Stimulated activated CD4-positive, alpha-beta T cell treated with anti-CD3 and anti-CD28 coated beads, TNF-alpha, amount 100 ng/mL, for 1 hour (primary cell): ENCODE results near the gene BACE2.
"Not testable (repeated sequence)": the region's sequence is repeated elsewhere in the genome, so short reads cannot be mapped to it uniquely, and the experiment has no call there.

Experiments used
- DNase-seq, 3 donors: peaks; one replicate each; pipeline ENCODE4 v3.0.0-alpha.2; 2020; ENCODE audit warnings: low read depth in 3 of 3, low spot score in 1 of 3

BACE2 gene

DNA sequence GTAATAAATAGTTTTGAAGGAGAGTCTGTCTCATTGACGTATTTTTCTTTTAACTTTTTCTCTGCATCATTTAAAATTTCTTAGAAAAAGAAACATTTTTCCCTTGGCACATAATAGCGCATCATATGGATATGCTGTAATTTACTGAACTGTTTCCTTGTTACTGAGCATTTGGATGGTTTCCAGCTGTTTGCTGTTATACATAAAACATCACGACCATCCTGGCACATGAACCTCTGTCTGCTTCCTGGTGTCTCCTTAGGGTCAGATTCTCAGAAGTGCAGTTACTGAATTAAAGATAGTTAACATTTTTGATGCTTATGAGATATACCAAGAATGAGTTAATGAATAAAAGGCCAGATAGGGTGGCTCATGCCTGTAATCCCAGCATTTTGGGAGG lies 67.2 kb downstream of the BACE2 start:
- DNase-seq: no peak

DNA sequence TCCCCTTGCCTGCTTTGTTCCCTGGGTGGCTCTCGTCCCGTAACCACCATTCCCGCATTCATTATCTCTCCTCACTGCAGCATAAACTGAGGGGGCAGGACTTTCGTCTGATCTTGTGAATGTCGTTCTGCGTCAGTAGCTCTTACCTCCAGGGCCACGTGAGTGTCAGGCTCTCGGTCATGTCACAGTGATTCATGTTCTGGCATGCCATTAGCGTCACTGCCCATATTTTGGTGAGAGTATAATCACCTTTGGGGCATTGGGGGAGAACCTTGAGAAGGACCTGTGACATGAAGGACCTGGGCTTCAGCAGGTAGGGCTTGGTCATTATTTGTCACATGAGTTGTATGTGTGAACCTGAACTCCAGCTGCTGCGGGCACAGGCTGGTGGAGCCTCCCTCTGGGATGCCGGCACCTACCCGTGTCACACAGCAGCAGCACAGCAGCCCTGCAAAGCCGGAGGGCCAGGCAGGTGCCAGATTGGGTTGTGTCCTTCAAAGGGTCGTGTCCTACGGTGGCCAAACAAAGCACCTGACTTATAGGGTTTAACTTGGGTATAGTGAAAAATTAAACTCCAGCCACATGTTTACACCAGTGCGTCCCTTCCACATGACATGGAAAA lies 68.5 kb downstream of the BACE2 start:
- DNase-seq: no peak

DNA sequence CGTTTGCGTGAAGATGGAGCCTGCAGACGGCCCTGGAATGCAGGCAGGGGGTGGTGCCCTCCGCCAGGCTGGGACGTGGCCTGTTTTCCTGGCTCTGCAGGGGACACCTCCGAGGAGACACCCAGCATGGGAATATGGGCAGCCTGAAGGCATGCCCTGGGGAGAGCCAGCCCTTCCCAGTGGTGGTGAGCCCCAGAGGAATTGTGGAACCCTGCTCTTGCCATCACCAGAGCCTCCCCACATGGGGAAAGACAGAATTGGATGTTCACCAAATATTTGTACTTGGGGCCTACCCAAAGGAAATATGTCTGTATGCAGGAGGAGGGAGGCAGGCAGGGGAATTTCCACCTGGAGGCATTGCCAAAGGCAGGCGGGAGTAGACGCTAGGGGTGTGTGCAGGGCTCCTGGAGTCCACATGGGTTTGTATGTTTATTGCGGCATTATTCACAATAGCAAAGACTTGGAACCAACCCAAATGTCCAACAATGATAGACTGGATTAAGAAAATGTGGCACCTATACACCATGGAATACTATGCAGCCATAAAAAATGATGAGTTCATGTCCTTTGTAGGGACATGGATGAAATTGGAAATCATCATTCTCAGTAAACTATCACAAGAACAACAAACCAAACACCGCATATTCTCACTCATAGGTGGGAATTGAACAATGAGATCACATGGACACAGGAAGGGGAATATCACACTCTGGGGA lies 70.3 kb downstream of the BACE2 start:
- DNase-seq: not testable (repeated sequence)

DNA sequence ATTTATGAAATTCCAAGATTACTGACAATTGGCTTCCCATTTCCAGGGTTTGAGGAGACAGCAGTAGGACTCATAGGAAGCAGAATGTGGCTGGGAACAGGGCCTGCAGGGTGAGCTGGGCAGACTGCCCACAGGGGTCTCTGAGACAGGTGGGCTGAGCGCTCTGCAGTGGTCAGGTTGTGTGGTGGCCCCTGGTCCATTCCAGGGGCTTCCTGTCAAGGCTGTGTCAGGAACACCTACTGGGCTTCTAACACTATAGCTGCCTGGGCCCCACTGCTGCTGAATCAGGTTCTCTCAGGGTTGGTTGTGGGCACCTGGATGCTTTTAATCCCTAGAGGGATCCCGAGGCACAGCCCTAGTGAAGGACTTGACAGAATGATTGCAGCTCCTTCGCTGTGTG lies 72.1 kb downstream of the BACE2 start:
- no peak for DNase-seq

DNA sequence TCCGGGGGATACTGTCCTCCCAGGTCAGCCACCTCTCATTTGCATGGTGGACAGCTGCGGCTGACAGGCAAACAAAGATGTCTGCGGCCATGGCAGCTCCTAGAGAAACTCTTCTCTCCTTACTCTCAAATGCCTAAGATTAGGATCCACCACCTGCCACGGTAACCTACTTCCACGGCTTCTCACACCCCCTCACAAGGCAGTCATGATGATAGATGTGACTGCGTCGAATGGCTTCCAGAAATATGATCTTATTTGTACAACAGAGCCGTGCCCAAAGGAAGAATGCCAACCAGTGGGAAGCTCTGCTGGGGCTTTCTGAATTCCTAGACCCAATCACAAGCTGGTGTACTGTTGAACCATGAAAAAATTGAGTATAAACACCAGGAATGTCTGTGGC lies 73.4 kb downstream of the BACE2 start:
- no peak for DNase-seq

DNA sequence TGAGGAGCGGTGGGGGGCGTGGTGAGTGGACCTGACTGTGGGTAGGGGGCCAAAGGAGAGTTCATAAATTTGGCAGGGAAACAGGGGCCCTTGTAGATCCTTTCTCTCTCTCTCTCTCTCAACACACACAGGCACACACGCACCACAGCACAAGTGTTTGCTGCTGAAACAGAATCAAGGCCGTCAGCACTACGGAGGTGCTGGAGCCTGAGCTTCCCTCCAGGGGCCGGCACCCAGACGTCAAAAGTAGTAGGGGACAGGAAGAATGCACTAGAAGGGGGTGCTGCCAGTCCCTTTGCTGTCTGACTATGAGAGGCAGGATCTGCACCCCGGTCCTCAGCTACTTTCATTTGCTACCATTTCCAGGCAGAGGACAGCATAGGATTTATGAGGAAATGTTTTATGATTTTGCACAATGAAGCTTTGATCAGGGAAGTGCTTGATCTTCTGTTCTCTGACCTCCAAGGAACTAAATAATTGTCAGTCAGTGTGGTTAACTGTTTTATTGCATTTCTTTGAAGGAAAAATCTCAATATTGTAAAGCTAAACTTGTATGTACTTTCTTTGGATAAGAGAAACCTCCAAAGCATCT lies 74.4 kb downstream of the BACE2 start:
- DNase-seq: no peak

DNA sequence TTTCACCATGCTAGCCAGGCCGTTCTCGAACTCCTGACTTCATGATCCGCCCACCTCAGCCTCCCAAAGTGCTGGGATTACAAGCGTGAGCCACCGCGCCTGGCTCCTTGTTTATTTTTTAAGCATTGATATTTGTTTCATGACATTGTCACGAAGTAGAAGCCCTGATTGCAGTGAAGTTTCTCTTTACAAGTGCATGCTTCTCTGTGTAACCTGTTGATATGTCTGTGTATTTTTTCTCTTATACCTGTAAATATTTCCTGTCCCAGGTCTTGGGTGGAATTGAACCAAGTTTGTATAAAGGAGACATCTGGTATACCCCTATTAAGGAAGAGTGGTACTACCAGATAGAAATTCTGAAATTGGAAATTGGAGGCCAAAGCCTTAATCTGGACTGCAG lies 75.1 kb downstream of the BACE2 start:
- no peak for DNase-seq

DNA sequence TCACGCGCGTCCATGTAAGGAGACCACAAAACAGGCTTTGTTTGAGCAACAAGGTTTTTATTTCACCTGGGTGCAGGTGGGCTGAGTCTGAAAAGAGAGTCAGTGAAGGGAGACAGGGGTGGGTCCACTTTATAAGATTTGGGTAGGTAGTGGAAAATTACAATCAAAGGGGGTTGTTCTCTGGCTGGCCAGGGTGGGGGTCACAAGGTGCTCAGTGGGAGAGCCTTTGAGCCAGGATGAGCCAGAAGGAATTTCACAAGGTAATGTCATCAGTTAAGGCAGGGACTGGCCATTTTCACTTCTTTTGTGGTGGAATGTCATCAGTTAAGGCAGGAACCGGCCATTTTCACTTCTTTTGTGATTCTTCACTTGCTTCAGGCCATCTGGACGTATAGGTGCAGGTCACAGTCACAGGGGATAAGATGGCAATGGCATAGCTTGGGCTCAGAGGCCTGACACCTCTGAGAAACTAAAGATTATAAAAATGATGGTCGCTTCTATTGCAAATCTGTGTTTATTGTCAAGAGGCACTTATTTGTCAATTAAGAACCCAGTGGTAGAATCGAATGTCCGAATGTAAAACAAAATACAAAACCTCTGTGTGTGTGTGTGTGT lies 76.4 kb downstream of the BACE2 start:
- not testable (repeated sequence) for DNase-seq

DNA sequence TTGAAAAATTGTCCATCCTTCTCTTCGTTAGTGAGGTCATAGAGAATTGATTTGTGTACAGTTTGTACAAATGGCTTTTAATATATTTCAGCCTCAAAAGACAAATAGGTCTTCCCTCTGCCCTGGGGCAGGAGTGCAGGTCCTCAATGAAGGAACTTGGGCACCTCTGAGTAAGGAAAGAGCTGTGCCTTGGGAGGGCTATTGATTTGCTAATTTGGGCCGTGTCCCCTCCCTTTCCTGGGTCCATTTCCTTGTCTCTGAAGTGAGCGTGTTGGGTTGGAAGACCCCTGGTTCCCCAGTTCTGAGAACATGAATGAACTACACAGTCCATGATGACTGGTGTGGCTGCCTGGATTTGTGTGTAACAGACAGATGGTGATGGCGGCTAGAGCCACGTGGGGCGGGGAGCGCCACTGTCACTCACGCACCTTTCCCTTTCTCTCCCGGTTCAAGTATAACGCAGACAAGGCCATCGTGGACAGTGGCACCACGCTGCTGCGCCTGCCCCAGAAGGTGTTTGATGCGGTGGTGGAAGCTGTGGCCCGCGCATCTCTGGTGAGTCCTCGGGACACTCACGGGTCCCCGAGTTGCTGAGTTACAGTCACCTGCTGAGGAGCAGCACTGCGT lies 77.7 kb downstream of the BACE2 start:
- no peak for DNase-seq

DNA sequence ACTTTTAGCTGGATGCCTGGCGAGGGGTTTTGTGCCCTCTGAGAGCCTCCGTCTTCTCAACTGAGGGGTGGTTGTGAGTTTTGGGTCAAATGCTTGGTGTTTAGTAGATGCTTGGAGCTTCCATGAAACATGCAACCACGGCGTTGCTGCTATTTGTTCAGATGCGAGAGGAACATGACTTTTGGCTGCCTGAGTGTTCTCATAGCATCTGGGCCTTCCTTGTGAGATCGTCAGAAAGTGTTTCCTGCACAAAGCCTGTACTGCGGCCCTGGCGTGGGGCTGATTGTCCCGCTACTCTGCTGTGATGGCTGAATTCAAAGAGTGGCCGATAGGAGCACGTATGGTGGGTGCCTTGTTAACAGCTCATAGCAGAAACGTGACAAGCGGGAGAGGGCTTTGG lies 78.8 kb downstream of the BACE2 start:
- DNase-seq: no peak

DNA sequence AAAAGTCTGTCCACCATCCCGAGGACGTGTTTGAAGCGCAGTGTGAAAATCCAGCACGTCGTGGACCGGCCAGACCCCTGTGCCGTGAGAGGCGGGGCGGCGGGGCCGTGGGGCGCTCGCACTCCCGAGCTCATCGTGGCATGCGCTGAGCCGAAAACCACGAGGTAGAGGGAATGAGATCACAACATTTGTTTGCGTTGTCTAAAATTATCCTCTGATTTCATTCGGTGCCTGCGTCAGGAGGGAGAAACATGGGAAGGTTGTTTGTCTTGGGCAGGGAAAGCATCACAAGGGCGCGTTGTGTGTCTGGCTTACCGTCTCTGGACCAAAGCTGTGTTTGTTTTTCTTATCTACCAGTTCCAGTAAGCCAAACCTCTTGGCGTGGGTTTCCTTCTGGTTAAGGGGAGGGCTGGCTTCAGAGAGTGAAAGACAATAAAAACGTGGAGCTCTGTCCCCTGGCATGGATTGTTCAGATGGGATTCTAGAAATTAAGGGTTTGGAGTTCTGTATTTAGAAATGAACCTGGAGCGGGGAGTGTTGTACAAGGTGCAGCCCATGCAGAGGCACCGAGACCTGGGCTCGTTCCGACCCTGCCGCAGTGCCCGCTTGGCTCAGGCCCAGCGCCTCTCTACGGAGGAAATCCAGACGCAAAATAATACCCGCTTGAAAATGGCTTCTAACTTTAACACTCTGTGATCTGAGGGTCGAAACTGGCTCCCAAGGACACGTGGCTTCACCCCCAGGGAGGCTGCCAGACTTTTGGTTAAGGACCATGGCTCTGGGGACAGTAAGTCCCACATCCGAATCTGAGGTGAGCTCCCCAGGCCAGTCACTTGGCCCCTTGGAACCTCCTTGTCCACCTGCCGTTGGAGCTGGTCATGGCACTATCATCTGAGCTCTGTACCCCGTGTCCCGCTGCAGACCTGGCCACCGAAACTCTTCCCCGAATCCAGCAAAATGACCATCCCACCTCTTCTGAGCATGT lies 79.9 kb downstream of the BACE2 start:
- no peak for DNase-seq

DNA sequence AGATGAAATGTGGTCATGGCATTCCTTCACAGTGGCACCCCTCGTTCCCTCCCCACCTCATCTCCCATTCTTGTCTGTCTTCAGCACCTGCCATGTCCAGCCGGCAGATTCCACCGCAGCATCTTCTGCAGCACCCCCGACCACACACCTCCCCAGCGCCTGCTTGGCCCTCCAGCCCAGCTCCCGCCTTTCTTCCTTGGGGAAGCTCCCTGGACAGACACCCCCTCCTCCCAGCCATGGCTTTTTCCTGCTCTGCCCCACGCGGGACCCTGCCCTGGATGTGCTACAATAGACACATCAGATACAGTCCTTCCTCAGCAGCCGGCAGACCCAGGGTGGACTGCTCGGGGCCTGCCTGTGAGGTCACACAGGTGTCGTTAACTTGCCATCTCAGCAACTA lies 81.5 kb downstream of the BACE2 start:
- DNase-seq: no peak

DNA sequence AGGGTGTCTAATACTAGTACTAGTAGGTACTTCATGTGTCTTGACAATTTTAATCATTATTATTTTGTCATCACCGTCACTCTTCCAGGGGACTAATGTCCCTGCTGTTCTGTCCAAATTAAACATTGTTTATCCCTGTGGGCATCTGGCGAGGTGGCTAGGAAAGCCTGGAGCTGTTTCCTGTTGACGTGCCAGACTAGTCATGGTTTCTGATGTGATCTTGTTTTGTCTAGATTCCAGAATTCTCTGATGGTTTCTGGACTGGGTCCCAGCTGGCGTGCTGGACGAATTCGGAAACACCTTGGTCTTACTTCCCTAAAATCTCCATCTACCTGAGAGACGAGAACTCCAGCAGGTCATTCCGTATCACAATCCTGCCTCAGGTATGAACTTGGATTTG lies 82.6 kb downstream of the BACE2 start:
- no peak for DNase-seq

DNA sequence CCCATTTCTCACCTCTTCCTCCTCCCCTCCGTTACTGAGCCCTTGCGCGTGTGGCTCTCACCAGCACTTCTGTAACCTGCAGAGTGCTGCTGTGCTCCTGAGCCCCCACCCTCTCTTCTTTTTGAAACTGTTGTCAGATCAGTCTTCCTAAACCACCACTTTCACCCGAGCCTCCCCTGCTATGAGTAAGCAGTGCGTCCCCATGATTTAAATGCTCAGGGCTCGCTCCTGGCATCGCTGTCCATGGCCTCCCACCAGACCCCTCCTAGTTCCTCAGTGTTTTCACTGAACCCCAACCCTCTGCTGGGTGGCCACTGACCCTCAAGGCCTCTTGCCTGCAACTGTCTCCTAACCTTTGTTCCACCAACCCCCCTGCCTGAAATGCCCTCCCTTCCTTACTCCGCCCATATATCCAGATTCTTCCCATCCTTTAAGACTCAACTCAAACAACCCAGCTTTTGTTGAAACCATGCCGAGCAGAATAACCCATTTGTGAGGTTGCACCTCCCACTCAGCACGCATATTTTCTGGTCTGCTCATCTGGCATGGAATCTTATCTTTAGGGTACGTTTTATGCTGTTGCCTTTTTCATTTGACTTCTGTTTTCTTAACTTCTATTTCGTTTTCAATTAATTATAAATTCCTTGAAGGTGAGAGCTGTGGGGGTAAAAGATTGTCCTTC lies 84.1 kb downstream of the BACE2 start:
- no peak for DNase-seq

DNA sequence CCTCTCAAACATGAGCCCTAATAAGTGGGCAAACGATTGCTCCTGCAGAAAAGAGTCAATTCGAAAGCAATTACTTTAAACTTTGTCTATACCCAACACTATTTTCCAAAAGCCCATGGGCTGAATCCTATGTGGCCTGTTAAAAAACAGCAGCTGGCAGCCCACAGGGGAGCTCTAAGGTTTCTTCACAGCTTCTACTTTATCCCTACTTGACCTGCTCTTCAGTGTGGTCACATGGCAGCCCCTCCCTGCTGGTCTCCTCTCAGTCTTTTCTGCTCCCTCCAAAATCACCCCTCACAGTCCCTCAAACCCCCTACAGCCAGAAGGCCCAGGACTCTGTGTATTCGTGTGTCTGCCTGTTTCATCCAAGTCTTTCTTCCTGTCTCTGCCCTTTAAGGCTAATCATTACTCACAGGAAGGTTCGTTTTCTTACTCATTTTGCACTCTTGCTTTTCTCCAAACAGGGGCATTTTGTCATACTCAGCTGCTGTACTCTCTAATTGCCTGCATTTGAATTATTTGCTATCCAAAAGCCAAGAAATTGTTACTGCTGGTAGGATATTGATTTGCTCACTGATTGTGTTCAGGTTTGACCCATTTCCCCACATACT lies 86.2 kb downstream of the BACE2 start:
- no peak for DNase-seq

DNA sequence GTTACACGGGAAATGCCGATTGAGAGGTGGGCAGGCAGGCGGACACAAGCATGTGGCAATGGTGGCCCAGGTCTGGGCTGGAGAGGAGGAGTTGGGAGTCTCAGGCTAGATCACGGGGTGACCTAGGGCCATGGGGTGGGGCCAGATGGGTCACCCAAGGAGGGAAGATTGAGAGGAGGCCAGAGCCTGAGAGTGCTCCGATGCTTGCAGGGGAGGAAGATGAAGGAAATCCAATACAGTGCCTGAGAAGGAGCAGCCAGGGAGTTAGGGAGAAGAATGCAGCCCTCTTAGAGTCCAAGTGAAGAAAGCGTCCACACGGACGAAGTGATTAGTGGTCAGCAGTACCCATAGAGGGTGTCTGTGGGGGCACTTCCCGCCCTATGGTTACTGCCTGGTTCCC lies 87.2 kb downstream of the BACE2 start:
- no peak for DNase-seq

DNA sequence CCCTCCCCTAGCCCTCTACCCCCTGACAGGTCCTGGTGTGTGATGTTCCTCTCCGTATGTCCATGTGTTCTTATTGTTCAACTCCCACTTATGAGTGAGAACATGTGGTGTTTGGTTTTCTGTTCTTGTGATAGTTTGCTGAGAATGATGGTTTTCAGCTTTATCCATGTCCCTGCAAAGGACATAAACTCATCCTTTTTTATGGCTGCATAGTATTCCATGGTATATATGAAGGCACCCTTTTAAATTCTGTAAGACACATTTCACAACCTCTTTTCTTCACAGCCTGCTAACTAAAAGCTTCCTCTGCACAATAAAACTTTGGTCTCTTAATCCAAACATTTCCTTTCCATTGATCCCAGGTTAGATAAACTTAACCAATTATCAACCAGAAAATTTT lies 88.3 kb downstream of the BACE2 start:
- not testable (repeated sequence) for DNase-seq

DNA sequence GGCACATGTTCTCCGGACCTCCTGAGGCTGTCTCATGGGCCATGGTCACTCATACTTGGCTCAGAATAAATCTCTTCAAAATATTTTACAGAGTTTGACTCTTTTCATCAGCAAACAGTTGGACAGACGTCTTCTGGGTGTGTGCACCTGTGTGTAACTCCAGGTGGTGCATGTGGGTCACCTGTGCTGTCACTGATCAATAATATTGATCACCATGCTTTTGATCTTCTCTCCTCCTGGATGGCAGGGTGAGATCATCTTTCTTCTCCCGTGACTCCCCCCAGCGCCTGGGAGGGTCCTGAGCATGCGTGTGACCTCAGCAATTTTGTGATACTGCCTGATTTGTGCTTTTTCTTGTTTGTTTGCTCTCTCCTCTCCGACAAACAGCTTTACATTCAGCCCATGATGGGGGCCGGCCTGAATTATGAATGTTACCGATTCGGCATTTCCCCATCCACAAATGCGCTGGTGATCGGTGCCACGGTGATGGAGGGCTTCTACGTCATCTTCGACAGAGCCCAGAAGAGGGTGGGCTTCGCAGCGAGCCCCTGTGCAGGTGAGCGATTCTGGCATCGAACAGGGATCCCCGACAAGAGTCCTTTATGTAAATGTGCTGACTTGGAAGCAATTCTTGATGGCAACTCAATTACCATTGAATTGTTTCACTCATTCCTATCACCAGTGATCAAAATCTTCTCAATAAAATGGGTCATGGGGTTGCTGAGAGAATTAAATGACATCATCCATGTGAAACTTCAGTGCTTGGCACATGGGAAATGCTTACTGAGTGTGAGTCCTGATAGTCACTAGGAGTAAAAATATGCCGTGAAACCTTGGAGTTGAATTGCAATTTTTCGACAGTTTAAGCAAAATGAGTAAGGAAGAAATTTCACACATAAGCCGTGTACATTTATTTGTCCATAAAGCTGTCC lies 89.1 kb downstream of the BACE2 start:
- no peak for DNase-seq

DNA sequence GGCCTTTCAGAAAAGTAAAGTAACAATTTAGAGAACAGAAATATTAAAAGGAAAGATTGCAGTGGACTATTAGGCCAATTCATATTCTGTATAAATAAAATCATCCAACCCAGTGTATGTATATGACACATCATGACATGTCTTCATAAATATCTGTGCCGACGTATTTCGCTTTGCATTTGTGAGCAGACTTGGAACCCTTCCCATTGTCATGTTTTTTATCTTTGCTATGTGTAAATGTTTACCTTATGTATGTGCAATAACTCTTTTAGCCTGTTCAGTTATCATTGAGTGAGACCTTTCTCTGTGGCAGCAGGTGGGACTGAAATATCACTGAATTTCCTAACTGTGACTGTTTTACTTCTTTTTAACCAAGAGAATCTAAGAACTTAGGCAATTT lies 90.7 kb downstream of the BACE2 start:
- DNase-seq: no peak
